ENCODE results near the gene FRMD3.

GRCh38 chr9:83418283-83418682, 119.9 kb downstream of the FRMD3 start:
- TF ChIP-seq BHLHE40 (IDR thresholded peaks at IDR 0.05; ENCODE audit: borderline replicate concordance) (no peak), CTBP1 (IDR thresholded peaks at IDR 0.05; ENCODE audit: borderline replicate concordance) (no peak), ELF4 (IDR thresholded peaks at IDR 0.05) (no peak), HDGF (IDR thresholded peaks at IDR 0.05; ENCODE audit: borderline replicate concordance) (no peak), ZNF384 (IDR thresholded peaks at IDR 0.05) (no peak), SUZ12 (IDR thresholded peaks at IDR 0.05) (no peak), SP1 (IDR thresholded peaks at IDR 0.05) (no peak)

Data from HEK293T (cell line).